Endothelial cell of umbilical vein (primary cell): ENCODE measurements around the gene ZBTB7C.

Experiments
- POLR2AphosphoS5 ChIP-seq: IDR thresholded peaks from 2 replicates; pipeline ENCODE4 v1.6.1; 2012; ENCODE audit warnings: low read depth, mild to moderate bottlenecking, control low read depth, low read length, moderate library complexity; ENCODE audit not compliant: insufficient read depth
- TF ChIP-seq, protein P1 (sequence below): IDR thresholded peaks from 2 replicates; pipeline ENCODE4 v1.6.1; 2011; ENCODE audit not compliant: insufficient read depth, insufficient read length
- TF ChIP-seq, protein P2 (sequence below), 2 donors: IDR thresholded peaks; 1 replicate in 1 of 2; 2 replicates in 1 of 2; pipeline ENCODE4 v1.5.1; 2011; ENCODE audit warnings: low read length in 2 of 2, mild to moderate bottlenecking in 2 of 2, moderate library complexity in 2 of 2, control low read depth in 1 of 2, inconsistent platforms in 1 of 2, low read depth in 1 of 2; ENCODE audit not compliant: insufficient read depth in 1 of 2; ENCODE audit errors: extremely low read depth in 1 of 2

DNA sequence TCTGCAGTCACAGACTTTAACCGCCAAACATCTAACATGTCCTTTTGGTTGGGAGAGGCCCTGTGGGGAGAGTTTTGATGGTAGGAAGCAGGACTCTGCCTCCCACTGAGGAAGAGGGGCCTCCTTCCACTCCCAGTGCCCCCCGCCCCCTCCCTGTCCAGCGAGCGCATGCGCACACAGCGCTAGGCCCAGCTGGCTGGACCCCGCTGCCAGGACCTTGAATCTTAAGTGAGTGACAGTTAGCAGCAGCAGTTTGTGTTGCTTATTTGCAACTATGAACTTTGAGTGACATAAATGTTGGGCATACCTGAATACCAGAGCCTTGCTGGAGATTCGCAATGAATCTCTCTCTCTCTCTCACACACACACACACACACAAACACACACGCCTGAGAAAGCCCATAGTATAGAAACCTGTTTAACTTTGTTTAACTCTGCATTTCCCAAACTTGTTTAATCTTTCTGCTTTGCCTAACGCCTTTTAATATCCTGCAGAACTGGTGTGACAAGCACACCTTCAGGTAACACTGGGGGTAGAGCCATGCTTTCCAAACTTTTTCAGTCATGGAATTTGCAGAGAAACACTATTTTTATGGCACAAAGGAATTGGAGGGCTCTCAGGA lies 344.1 kb downstream of the ZBTB7C start:
- TF ChIP-seq, protein P1, sequence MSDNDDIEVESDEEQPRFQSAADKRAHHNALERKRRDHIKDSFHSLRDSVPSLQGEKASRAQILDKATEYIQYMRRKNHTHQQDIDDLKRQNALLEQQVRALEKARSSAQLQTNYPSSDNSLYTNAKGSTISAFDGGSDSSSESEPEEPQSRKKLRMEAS, result no peak
- no peak for TF ChIP-seq POLR2AphosphoS5
- TF ChIP-seq, protein P2, sequence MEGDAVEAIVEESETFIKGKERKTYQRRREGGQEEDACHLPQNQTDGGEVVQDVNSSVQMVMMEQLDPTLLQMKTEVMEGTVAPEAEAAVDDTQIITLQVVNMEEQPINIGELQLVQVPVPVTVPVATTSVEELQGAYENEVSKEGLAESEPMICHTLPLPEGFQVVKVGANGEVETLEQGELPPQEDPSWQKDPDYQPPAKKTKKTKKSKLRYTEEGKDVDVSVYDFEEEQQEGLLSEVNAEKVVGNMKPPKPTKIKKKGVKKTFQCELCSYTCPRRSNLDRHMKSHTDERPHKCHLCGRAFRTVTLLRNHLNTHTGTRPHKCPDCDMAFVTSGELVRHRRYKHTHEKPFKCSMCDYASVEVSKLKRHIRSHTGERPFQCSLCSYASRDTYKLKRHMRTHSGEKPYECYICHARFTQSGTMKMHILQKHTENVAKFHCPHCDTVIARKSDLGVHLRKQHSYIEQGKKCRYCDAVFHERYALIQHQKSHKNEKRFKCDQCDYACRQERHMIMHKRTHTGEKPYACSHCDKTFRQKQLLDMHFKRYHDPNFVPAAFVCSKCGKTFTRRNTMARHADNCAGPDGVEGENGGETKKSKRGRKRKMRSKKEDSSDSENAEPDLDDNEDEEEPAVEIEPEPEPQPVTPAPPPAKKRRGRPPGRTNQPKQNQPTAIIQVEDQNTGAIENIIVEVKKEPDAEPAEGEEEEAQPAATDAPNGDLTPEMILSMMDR (IDR thresholded peaks at IDR 0.05; ENCODE audit: extremely low read depth in 1 of 2, insufficient read depth in 1 of 2, low read depth in 1 of 2, low read length in 2 of 2), result no peak
